NCI-H69 (cell line): Measurements from ENCODE around the gene DNPH1.

Source experiments
- DNase-seq: peaks from one replicate; lab custom pipeline; 2025; lab: John Stamatoyannopoulos, UW

The DNPH1 gene, protein sequence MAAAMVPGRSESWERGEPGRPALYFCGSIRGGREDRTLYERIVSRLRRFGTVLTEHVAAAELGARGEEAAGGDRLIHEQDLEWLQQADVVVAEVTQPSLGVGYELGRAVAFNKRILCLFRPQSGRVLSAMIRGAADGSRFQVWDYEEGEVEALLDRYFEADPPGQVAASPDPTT

DNA sequence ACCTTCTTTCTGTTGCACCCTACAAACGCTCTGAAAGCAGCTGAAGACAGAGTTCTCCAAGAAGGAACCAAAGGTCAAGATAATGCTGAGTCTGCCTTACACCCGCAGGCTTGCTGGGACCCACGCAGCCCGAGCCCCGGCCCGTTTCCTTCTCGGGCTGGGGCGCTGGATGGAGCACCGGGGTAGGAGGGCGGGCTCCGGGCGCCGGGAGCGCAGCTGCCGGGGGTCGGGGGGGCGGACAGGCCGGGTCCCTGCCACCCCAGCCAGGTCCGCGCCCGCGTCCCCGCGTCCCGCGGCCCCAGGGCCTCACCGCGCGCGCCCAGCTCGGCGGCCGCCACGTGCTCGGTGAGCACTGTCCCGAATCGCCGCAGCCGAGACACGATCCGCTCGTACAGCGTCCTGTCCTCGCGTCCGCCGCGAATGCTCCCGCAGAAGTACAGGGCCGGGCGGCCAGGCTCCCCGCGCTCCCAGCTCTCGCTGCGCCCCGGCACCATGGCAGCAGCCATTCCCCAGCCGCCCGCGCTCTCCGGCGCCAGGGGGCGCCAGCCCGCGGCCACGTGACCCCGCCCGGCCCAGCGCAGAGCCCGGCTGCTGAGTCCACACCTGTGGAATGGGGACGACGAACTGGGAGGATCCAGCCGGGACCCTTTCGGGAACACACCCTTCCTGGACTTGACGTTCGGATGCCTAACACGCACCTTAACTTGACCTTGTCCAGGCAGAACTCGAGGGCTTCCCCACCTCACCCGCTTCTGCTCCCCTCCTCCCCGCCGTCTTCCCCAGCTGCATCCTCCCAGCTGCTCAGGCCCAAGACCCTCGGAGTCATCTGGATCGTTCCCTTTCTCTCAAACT, at the start of gene DNPH1:
Gene DNPH1 (minus strand): TSS at position 531 of the 852 bp plus-strand sequence. CDS start 25 bp downstream, at position 506.
- peak; percentile 86 for DNase-seq

DNA sequence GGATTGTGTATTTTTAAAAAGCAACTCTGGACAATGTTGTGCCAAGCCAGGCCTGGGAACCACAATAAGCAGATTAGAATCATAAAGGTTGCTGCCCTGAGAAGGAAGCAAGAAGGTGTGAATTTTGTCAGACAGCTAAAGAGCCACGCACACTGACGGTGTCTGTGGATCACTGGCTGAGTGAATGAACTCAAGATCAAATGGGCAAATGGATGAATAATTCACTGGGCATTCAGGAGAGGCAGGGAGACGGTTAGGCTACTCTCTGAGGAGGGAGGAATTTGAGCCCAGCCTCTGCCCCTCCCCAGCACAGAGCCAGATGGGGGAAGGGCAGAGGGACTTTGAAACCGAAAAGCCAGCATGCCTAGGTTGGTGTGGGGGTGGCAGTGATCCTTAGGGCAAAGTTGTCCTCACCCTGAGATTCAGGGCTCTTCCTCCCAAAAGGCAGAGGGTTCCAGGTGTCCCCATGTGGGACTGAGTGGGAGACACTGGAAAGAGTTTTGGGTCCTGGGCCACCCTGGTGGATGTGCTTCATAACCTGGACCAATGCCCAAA, 49.3 kb upstream of the DNPH1 start:
- no peak for DNase-seq

DNA sequence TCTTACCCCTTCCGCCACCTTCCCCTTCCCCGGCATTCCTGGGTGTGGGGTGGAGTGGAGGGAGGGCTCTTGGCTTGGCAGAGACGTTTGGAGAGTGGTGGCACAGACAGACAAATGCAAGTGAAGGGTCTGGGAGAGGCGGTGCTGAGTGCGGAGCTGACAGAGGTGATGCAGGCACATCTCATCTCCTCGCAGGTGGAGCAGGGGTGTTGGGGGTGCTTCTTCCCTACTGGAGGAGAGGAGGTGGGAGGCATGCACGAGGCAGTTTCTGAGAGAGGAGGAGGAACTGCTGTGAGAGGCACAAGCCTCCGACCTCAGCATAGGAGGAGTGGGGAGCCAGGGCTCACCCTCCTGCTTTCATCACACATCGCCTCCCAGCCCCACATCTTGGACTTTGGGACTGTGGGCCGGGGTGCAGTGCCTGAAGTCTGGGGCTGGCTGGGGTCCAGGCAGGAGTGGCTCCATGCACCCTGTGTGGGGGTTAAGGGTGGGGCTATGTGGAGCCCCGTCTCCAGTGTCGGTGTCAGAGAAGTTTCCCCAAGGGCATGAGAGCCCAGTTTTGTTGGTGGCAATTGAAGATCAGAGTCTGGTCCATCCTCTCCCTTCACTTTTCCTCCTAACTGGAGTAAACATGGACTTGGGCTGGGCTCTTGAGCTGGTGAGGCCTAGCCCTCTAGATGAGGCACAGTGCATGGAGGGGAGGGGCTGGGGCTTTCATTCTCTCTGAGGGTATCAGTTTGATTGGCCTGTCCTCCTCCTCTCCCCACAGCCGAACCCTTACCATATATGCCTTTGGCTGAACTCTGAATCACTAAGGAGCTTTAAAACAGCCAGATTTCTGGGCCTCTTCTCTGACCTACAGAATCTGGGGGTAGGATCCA, 48.6 kb upstream of the DNPH1 start:
- DNase-seq: no peak

DNA sequence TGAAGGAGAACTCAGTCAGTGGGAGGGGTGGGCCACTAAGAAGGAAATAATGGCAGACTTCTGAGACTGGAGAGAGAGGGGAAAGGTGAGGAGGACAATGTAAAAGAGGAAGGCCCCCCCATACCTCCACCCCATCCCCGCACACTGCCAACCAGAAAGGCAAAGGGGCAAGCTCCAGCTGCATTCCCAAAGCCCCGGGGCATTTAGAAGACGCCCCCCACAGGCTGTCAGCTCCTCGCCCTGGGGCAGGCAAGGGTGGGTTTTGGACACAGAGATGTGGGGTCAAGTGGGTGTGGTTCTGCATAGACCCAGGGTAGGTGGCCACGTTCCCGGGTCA, 48.0 kb upstream of the DNPH1 start:
- no peak for DNase-seq

DNA sequence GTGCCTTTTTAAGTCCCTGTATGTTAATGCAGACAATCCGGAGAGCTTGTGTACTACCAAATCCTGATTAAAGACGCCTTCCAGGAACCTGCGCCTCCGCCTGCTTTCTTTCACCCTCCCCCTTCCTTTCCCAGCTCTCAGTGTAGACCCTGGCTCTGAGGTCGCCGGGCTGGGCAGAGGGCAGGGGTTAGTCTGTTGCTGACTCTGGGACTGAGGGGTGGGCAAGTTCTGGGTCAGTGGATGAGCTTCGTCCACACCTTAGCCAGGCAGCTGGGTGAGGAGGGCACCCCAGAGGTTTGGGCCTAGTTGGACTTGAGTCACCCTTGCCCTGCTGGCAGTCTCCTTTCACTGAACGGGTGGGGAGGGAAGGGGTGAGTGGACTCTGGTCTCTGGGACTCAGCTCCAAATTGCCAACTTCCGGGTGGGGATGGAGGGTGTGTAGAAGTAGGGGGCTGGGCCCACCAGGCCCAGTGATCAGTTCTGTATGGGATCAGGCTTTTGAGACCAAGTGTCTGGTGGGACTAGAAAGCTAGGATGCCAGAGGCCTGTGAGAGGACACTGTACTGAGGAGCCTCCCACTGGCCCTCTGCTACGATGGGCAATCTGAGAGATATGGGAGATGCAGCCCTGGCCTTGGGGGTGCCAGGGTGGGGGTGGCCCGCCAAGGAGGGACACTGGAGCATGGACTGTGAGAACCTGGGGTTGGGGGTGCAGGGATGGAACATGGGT, 47.5 kb upstream of the DNPH1 start:
- no peak for DNase-seq

DNA sequence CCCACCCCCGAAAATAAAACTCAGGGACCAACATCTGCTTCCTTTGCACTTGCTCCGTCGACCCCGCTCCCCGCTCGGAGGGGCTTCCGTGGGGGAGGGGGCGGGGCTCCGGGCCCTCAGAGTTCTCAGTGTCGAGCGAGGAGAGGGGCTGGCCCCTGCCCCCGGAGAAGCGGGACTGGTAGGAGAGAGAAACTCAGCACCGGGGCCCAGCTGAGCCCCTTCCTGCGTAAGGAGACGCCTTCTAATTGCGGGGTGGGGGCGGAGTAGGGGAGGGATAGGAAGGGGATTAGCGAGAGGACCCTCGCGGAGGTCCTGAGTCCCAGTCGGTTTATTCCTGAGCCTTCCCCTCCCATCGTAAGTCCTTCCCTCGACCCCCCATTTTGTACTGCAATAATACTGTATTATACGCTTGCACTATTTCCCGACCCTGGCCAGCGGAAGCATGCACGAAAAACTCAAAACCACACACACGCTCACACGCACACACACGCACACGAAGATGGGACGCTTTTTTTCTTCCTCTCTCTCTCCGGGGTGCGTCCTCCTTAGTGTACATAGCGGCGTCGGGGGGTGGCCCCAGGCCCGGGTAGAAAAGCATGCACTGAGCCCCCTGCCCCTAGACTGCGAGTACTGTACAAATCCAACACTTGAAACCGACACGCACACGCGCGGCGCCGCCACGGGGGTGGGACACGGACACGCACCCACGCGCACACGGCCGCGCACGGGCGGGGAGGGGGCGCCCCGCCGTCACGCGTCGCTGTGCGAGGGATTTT, 46.7 kb upstream of the DNPH1 start:
- no peak for DNase-seq

DNA sequence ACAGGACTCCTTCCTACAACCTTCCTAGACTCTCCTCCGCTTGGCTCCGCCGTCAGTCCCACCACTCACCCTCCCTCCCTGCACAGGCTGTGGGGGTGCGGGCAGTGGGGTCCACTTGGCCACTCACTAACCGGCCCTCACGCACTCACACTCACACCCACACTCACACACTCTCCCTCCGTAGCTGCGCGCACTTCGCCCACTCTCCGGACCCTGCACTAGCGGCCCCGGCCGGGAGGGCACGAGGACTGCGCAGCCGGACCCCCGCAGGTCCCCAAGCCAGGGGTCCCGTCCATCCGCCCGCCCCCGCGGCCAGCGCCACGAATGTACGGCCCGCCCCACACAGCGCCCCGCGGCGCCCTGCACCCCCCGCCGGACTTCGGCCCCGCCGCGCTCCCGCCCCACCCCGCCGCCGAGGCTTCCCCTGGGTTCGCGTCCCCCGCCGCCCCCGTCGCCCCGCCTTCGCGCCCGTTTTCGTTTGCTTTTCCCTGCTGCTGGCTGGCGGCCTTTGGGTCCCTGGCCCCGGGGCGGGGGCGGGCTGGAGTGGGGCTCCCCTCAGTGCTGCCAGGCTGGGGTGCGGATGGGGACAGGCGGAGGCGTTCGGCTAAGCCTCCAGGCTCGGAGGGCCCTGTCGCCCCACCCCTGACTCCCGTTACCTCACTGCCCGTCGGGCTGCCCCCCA, 45.8 kb upstream of the DNPH1 start:
- DNase-seq: peak; percentile 77

DNA sequence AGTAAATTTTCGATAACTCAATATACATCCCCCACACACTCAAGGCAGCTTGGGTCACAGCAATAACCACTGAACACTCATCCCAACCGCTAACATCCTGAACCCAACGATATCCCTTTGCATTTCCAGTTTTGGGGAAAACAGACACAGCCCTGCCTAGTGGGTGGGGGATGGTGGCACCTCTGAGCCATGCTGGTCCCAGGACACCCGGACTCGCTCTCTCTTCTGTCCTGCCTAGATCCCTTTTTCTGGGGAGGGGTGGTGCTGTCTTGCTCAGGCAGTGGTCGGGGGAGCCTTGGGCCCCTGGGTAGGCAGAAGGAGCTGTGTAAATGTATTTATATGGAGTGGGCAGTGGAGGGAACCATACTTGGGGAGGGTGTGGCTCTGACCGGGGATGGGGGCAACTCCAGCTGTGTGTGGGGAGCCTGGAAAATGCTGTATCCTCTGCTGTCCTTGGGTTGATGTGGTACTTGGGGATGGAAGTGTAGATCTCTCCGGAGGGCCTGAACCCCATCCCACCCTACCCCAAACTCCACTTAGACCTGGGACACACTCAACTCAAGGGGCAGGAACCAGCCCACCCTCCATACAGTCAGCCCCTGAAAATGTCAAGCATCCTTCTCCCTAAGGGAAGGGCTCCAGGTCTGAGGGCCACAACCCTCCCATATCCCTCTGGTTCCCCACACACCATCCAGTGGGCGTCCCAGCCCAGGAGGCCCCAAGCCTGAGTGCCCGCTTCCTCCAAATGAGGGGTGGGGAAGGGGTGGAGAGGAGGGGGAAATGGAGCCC, 45.0 kb upstream of the DNPH1 start:
- DNase-seq: no peak

DNA sequence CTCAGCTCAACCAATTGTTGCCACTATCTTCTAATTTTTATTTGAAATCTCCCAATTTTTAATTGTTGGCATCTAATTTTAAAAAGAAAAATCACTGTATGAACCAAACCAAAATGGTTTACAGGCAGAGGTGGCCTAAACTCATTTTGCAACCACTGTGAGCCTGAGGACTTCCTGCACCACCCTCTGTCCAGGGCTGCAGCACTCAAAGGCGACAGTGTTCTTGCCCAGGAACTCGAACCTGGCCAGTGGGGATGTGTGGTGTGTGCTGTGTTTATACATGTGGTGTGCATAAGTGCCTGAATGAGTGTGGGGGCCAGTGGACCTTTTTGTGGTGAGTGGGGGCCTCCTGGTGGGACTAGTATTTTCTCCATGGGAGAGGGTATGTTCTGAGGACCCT, 44.4 kb upstream of the DNPH1 start:
- peak; percentile 21 for DNase-seq

DNA sequence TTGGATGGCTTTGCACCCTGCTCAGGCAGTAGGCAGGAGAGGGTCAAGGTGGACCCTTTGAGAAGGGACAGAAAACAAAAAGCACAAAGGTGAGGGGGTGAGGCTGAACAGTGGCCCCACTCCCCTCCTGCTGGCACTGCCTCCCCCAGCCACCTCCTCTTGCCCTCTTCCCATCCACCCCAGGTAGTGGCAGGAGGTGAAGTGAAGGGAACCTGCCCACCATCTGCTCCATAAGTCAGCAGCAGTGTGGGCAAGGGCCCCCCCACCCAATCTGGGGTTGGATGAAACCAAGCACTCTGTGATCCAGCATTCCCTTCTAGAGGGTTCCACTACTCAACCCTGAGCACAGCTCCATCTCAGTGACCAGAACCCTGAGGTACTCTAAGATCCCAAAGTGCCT, 42.7 kb upstream of the DNPH1 start:
- DNase-seq: peak; percentile 21

DNA sequence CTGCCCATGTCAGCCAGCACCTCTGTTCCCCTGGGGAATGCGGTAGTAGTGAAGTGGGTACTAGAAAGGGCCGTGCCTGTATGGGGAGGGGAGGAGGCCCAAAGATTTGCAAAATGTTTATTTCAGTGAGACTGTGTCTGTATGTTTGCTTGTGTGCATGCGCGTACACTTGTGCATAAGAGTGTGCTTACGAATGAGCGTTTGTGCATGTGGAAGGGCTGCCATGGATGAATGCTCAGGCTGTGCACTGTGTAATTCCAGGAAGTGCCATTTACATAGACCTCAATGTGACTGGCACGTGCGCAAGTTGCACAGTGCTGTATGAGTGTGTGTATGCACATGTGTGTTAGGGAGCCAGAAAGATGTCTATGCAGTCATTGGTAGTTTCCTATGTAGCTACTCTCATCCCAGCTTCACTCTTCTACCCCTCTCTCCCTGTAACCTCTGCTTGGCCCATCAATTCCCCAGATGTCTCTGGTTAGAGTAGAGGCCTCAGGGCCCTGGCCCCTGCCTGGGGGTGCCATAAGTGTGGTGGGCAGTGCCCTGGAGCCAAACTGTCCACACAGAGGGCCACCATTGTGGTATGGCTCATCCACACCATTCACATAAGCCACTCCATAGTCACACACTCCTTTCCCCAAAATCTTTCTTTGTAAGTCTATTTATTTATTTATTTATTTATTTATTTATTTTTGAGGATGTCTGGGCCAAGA, 42.0 kb upstream of the DNPH1 start:
- peak; percentile 24 for DNase-seq

DNA sequence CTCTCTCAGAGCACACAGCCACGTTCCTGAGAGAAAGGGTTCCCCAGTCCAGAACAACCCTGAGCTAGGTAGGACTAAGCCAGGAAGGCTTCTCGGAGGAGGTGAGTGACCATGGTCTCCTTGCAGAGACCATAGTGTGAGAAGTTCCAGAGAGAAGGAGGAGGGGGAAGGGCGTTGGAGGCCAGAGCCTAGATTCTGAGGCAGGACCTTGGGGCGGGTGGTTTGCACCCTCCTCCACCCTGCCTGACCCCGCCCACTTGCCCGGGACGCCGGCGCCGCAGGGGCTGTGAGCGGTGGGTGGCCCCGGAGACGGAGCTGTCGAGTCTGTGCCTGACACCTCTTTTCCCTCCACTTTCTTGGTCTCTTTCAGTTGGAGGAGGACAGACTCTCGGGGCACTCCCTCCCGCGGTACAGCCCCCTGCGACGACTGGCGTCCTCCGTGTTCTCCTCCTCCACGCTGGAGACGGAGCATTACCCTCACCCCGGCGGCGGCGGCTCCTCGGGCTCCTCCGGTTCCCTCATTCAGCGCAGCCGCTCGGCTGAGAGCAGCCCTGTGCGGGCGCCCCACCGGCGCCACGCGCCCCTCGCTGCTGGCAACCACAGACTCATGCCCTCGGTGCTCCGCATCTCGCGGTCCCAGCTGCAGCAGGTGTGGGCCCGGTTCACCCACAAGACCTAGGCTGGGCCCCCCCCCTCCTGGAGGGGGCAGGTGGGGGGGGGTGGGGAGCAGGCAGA, 40.2 kb upstream of the DNPH1 start:
- DNase-seq: peak; percentile 65

DNA sequence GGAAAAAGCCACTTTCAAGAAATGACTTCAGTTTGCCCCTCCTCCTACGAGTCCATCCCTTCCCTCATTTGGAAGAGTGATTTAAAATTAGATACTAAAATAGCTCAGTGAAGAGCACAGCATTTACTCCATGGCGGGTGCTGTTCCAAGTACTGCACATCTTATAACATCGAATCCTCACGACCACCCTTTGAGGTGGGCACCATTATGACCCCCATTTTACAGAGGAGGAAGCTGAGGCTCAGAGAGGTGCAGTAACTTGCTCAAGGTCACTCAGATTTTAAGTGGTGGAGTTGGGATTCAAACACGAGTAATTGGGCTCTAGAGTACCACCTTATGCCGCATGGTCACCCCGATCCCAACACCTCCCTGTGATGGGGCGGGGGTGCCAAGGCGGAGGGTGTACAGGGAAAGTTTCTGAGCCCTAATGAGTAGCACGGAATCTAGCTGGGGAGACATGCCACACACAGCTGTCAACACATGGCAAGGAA, 39.5 kb upstream of the DNPH1 start:
- DNase-seq: no peak

DNA sequence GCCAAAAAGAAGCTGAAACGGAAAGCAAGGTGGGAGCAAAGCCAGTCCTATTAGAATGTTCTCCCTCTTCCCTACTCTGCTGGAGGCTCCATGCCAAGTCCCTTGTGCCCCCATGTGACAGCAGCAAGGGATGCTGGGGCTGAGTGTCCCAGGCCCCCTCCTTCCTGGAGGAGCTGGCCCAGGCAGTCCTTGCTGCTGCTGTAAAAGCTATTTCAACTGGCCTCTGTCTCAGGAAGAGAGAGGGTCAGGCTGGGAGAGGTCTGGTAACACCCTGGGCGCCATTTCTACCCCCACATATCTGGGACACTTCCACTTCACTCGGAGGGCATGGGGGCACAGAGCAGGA, 39.0 kb upstream of the DNPH1 start:
- DNase-seq: peak; percentile 47

DNA sequence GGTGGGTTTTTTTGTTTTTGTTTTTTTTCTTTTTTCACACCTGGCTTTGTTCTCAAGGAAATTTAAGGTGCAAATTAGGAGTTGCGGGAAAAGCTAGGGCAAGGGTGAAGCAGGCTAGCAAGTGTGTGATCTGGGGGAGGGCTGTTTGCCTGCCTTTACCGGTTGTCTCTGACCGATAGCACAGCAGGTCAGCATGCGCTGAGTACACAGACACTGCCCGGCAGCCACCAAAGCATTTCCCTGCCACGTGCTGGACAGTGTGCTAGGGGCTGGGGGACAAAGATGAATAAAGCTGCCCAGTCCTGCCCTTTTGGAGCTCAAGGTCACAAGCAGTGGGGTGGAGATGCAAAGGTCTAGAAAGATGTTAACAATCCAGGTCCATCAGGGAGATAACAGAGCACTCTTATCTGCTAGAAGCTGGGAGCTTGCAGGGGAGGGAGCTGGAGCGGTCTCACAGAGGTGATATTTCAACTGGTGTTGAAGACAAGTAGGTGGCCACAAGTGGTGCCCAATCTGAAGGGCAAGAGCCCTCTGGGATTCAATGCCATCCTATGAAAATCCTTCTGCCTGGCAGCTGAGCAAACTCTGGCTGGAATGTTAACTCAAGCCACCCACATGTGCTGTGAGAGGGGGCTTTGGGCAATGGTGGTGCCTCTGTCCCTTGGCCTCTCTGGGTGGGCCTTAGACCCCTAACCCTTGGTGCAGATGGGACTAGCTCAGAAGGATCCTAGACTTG, 38.5 kb upstream of the DNPH1 start:
- peak; percentile 75 for DNase-seq

DNA sequence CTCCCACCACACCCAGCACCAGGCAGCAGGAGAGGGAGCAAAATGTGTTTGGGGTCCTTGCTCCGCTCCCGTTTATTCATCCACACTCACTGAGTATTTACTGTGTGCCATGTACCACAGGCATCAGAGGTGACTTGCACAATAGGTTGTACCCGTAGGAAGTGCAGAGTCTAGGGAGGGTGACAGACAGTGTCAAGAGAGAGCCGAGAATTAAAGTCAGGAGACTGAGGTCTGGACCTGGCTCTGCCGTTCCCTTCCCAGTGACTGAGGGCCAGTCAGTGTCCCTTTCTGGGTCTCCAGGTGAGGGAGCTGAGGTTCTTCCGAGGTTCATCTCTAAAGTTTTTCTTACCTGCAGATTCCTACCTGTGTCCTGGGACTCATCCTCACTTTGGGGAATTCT, 36.3 kb upstream of the DNPH1 start:
- no peak for DNase-seq

DNA sequence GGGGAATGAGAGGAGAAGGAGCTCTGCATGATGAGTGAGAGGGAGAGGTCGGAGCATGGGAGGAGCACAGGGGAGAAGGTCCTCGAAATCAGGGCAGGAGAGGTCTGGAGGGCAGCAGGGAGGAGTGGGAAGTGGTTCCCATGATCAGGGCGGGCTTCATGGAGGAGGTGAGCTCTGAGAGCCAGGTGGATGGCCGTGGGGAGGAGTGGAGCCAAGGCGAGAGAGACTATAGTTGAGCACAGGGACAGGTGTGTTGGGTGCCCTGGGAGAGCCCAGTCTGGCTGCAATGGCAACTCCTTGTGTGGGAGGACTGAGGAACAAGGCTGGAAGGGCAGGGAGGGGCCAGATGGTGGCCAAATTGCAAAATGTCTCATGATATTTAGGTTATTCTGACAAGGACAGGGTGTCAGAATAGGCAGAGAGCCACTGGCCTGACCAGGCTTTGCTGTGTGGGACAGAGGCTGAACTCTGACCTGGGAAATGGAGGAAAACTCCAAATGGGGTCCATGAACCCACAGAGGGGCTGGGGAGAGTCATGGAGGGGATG, 35.4 kb upstream of the DNPH1 start:
- no peak for DNase-seq
